Astrocyte (in vitro differentiated cells and primary cell): ENCODE results near the gene SLC25A12.

ENCODE experiments used
- EZH2 ChIP-seq: IDR thresholded peaks from 2 replicates; pipeline ENCODE4 v1.6.1; 2012; ENCODE audit warnings: mild to moderate bottlenecking, low read length, inconsistent platforms; ENCODE audit not compliant: insufficient read depth
- TF ChIP-seq, protein P1 (sequence below): IDR thresholded peaks from 2 replicates; pipeline ENCODE4 v1.5.1; 2011; ENCODE audit warnings: low read depth, mild to moderate bottlenecking, inconsistent platforms, low read length, moderate library complexity; ENCODE audit not compliant: insufficient read depth

DNA sequence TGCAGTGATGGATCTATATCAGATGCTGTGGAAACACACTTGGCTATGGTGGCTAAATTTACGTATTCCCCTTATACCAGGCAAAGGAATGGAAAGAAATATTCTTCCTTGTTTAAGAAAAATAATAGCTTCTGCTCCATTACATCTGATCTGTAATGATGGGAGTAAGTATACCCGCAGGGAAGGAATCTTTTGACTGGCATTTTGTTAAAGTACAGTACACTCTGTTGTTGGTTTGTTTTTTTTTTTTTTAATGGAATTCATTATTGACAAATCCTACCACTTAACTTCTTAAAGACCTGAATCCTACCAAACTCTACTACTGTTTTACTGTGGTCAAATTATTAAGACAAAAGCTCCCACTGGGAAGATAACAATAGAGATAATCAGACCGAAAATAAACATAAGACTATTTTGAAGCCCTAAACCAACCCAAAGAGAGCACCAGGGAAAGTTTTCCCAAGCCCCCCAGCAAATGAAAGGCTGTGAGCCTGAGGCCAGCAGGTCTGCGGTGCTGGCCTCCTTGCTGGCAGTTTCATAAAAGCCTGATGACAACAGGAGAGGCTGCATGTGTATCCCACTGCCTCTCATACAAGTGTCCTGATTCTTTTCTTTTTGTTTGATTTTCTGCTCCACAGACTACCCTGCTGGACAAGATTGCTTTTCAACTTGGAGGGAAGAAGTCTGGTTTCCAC lies 101.0 kb downstream of the SLC25A12 start:
- TF ChIP-seq, protein P1, sequence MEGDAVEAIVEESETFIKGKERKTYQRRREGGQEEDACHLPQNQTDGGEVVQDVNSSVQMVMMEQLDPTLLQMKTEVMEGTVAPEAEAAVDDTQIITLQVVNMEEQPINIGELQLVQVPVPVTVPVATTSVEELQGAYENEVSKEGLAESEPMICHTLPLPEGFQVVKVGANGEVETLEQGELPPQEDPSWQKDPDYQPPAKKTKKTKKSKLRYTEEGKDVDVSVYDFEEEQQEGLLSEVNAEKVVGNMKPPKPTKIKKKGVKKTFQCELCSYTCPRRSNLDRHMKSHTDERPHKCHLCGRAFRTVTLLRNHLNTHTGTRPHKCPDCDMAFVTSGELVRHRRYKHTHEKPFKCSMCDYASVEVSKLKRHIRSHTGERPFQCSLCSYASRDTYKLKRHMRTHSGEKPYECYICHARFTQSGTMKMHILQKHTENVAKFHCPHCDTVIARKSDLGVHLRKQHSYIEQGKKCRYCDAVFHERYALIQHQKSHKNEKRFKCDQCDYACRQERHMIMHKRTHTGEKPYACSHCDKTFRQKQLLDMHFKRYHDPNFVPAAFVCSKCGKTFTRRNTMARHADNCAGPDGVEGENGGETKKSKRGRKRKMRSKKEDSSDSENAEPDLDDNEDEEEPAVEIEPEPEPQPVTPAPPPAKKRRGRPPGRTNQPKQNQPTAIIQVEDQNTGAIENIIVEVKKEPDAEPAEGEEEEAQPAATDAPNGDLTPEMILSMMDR: no peak
- TF ChIP-seq EZH2: no peak
